ENCODE data around the gene NUDT13. TPM values are rescaled to one million over a fixed set of nuclear protein-coding genes. Genes with fewer than 3 reads are reported as not detected.

The NUDT13 gene
- total and polyA plus RNA-seq, 2 of the 4 experiments (the other 2 are of a cell fraction) = 0.90 to 1.7 TPM

Small RNAs within 50 kb of the gene (microRNA-seq; reads per million reads assigned to microRNA genes)
- gene RF00019 (ENCODE audit: insufficient read depth, insufficient read length) (not detected), gene SNORA11F (ENCODE audit: insufficient read depth, insufficient read length) (not detected)

Small RNAs within 50 kb of the gene (small RNA-seq; reads per million reads assigned to genes)
- gene RF00019 (0 reads per million in 5 experiments), gene SNORA11F (4.1 to 104 (median 9.9) reads per million in 5 experiments)

Other genes with a start within 250 kb of the NUDT13 start
- gene OIT3, start 216.7 kb upstream of the NUDT13 start, total RNA-seq (2012; rRNA removed) = not detected in 2 replicates
- not detected in 2 replicates for gene OIT3, start 216.7 kb upstream of the NUDT13 start, polyA plus RNA-seq (2012; rRNA removed)
- not detected in 2 replicates for gene PLA2G12B, start 155.6 kb upstream of the NUDT13 start, total RNA-seq (2012; rRNA removed)
- gene PLA2G12B, start 155.6 kb upstream of the NUDT13 start, polyA plus RNA-seq (2012; rRNA removed) = not detected in 2 replicates
- 241 and 376 TPM in 2 replicates for gene P4HA1, start 13.6 kb upstream of the NUDT13 start, total RNA-seq (2012; rRNA removed)
- 133 and 178 TPM in 2 replicates for gene P4HA1, start 13.6 kb upstream of the NUDT13 start, polyA plus RNA-seq (2012; rRNA removed)
- gene ECD, start 57.6 kb downstream of the NUDT13 start, total RNA-seq (2012; rRNA removed) = 32.8 and 36.9 TPM in 2 replicates
- 19.3 and 22.1 TPM in 2 replicates for gene ECD, start 57.6 kb downstream of the NUDT13 start, polyA plus RNA-seq (2012; rRNA removed)
- gene FAM149B1, start 57.7 kb downstream of the NUDT13 start, total RNA-seq (2012; rRNA removed) = 22.8 and 28.3 TPM in 2 replicates
- gene FAM149B1, start 57.7 kb downstream of the NUDT13 start, polyA plus RNA-seq (2012; rRNA removed) = 18.2 and 21.7 TPM in 2 replicates
- 28.7 and 39.4 TPM in 2 replicates for gene DNAJC9, start 136.8 kb downstream of the NUDT13 start, total RNA-seq (2012; rRNA removed)
- gene DNAJC9, start 136.8 kb downstream of the NUDT13 start, polyA plus RNA-seq (2012; rRNA removed) = 17.9 and 20.0 TPM in 2 replicates
- 45.3 and 66.1 TPM in 2 replicates for gene MRPS16, start 142.2 kb downstream of the NUDT13 start, total RNA-seq (2012; rRNA removed)
- gene MRPS16, start 142.2 kb downstream of the NUDT13 start, polyA plus RNA-seq (2012; rRNA removed) = 62.4 and 75.5 TPM in 2 replicates
- 0.18 and 0.28 TPM in 2 replicates for gene CFAP70, start 248.4 kb downstream of the NUDT13 start, total RNA-seq (2012; rRNA removed)
- gene CFAP70, start 248.4 kb downstream of the NUDT13 start, polyA plus RNA-seq (2012; rRNA removed) = 0.13 and 0.15 TPM in 2 replicates